H9 (cell line): ENCODE results near the gene FAM193A. TPM values are rescaled to one million over a fixed set of nuclear protein-coding genes. Genes with fewer than 3 reads are reported as not detected.

Source experiments
- DNase-seq: peaks from one replicate; pipeline ENCODE4 v3.0.0-alpha.2; 2017
- H2AFZ ChIP-seq: one replicate; pipeline ENCODE4 v1.6.1; 2013; ENCODE audit warnings: mild to moderate bottlenecking, low read length, control low read depth, moderate library complexity
- H2AK5ac ChIP-seq: 2 replicates; pipeline ENCODE4 v1.6.1; 2013; ENCODE audit warnings: low read length, control low read depth, mixed read lengths; ENCODE audit not compliant: insufficient read length
- H2BK120ac ChIP-seq: one replicate; pipeline ENCODE4 v1.6.1; 2013; ENCODE audit warnings: low read depth, mild to moderate bottlenecking, low read length, control low read depth, inconsistent platforms; ENCODE audit not compliant: poor library complexity, severe bottlenecking
- H2BK12ac ChIP-seq: 2 replicates; pipeline ENCODE4 v1.6.1; 2013; ENCODE audit warnings: low read length, control low read depth, mixed read lengths, low read depth; ENCODE audit not compliant: insufficient read length
- H2BK15ac ChIP-seq: 2 replicates; pipeline ENCODE4 v1.6.1; 2013; ENCODE audit warnings: low read depth, low read length, control low read depth
- H2BK20ac ChIP-seq: one replicate; pipeline ENCODE4 v1.6.1; 2013; ENCODE audit warnings: low read depth, mild to moderate bottlenecking, low read length, control low read depth, inconsistent platforms; ENCODE audit not compliant: poor library complexity, severe bottlenecking
- H2BK5ac ChIP-seq: 2 replicates; pipeline ENCODE4 v1.6.1; 2013; ENCODE audit warnings: low read length, control low read depth, mixed read lengths; ENCODE audit not compliant: insufficient read length
- H3K14ac ChIP-seq: 2 replicates; pipeline ENCODE4 v1.6.1; 2013; ENCODE audit warnings: low read length, control low read depth; ENCODE audit not compliant: insufficient read depth
- H3K18ac ChIP-seq: 2 replicates; pipeline ENCODE4 v1.6.1; 2013; ENCODE audit warnings: low read depth, mild to moderate bottlenecking, mixed read lengths, low read length, control low read depth; ENCODE audit not compliant: insufficient read length
- H3K23ac ChIP-seq: 2 replicates; pipeline ENCODE4 v1.6.1; 2013; ENCODE audit warnings: low read length, control low read depth, mixed read lengths, low read depth; ENCODE audit not compliant: insufficient read length
- H3K23me2 ChIP-seq: 2 replicates; pipeline ENCODE4 v1.6.1; 2013; ENCODE audit warnings: low read depth, mild to moderate bottlenecking, mixed read lengths, low read length, control low read depth; ENCODE audit not compliant: insufficient read length, poor library complexity, severe bottlenecking
- H3K27ac ChIP-seq: 2 replicates; pipeline ENCODE4 v1.5.1; 2013; ENCODE audit warnings: low read length, control low read depth, mixed read lengths, low read depth; ENCODE audit not compliant: insufficient read length
- H3K27me3 ChIP-seq: 2 replicates; pipeline ENCODE4 v1.6.1; 2013; ENCODE audit warnings: low read length, control low read depth, inconsistent platforms; ENCODE audit not compliant: insufficient read depth
- H3K4ac ChIP-seq: 2 replicates; pipeline ENCODE4 v1.6.1; 2013; ENCODE audit warnings: low read depth, mild to moderate bottlenecking, control low read depth, inconsistent platforms, low read length, moderate library complexity
- H3K4me1 ChIP-seq: 2 replicates; pipeline ENCODE4 v1.6.1; 2013; ENCODE audit warnings: low read length, control low read depth, inconsistent platforms; ENCODE audit not compliant: insufficient read depth
- H3K4me2 ChIP-seq: 2 replicates; pipeline ENCODE4 v1.6.1; 2013; ENCODE audit warnings: low read length, control low read depth, mixed read lengths; ENCODE audit not compliant: insufficient read length, insufficient read depth
- H3K56ac ChIP-seq: 2 replicates; pipeline ENCODE4 v1.6.1; 2013; ENCODE audit warnings: low read depth, mild to moderate bottlenecking, mixed read lengths, low read length, control low read depth; ENCODE audit not compliant: insufficient read length
- H3K79me1 ChIP-seq: 2 replicates; pipeline ENCODE4 v1.6.1; 2013; ENCODE audit warnings: low read depth, mild to moderate bottlenecking, moderate library complexity, low read length, control low read depth, inconsistent platforms; ENCODE audit not compliant: insufficient read depth, poor library complexity, severe bottlenecking
- H3K79me2 ChIP-seq: 2 replicates; pipeline ENCODE4 v1.6.1; 2013; ENCODE audit warnings: low read length, control low read depth, inconsistent platforms; ENCODE audit not compliant: insufficient read depth
- H3K9ac ChIP-seq: 2 replicates; pipeline ENCODE4 v1.6.1; 2013; ENCODE audit warnings: low read length, control low read depth, mixed read lengths; ENCODE audit not compliant: insufficient read length; ENCODE audit errors: extremely low read depth
- H3K9me3 ChIP-seq: one replicate; pipeline ENCODE4 v1.6.1; 2013; ENCODE audit warnings: low read depth, low read length, inconsistent platforms; ENCODE audit not compliant: control insufficient read depth
- H3T11ph ChIP-seq: one replicate; pipeline ENCODE4 v1.6.1; 2013; ENCODE audit warnings: mild to moderate bottlenecking, low read length, control low read depth, inconsistent platforms
- H4K20me1 ChIP-seq: one replicate; pipeline ENCODE4 v1.6.1; 2013; ENCODE audit not compliant: control insufficient read depth, insufficient read length, insufficient read depth
- H4K5ac ChIP-seq: 2 replicates; pipeline ENCODE4 v1.6.1; 2013; ENCODE audit warnings: low read depth, mild to moderate bottlenecking, mixed read lengths, low read length, control low read depth; ENCODE audit not compliant: insufficient read length
- H4K8ac ChIP-seq: replicated peaks from 2 replicates; pipeline ENCODE4 v1.6.1; 2013; ENCODE audit warnings: low read length, control low read depth, mixed read lengths, low read depth; ENCODE audit not compliant: insufficient read length
- H4K91ac ChIP-seq: 2 replicates; pipeline ENCODE4 v1.6.1; 2013; ENCODE audit warnings: low read depth, mild to moderate bottlenecking, moderate library complexity, mixed read lengths, low read length, control low read depth; ENCODE audit not compliant: insufficient read length
- H3K27ac Mint-ChIP-seq, 3 experiments: 2 replicates in 2 of 3; 3 replicates in 1 of 3; pipeline ENCODE4 v1.8.0; 2020 to 2021; ENCODE audit warnings: mixed read lengths in 3 of 3, mild to moderate bottlenecking in 1 of 3, moderate library complexity in 1 of 3
- H3K27me3 Mint-ChIP-seq: 2 replicates; pipeline ENCODE4 v1.8.0; 2021; ENCODE audit warnings: low read depth, mild to moderate bottlenecking, moderate library complexity, mixed read lengths
- H3K36me3 Mint-ChIP-seq, 3 experiments: 2 replicates in 2 of 3; 3 replicates in 1 of 3; pipeline ENCODE4 v1.8.0; 2020 to 2021; ENCODE audit warnings: low read depth in 3 of 3, mixed read lengths in 3 of 3; ENCODE audit not compliant: insufficient read depth in 1 of 3
- H3K4me1 Mint-ChIP-seq, 2 experiments: 2 replicates each; pipeline ENCODE4 v1.8.0; 2020; ENCODE audit warnings: mixed read lengths in 2 of 2
- H3K4me3 Mint-ChIP-seq, 2 experiments: 2 replicates in 1 of 2; 3 replicates in 1 of 2; pipeline ENCODE4 v1.8.0; 2020 to 2021; ENCODE audit warnings: mild to moderate bottlenecking in 2 of 2, mixed read lengths in 2 of 2, moderate library complexity in 1 of 2
- H3K9me3 Mint-ChIP-seq, 2 experiments: 2 replicates in 1 of 2; 3 replicates in 1 of 2; pipeline ENCODE4 v1.8.0; 2020; ENCODE audit warnings: mild to moderate bottlenecking in 2 of 2, mixed read lengths in 2 of 2, moderate library complexity in 1 of 2
- WGBS: extraction: QIAGEN DNeasy Blood & Tissue Kit; methylation state at CpG from one replicate; pipeline ENCODE4 v1.1.7; 2013; ENCODE audit warnings: missing lambda C conversion rate, low lambda C conversion rate, mixed read lengths; ENCODE audit not compliant: insufficient read length; ENCODE audit errors: extremely low coverage; 5-methylcytosine and 5-hydroxymethylcytosine counted together
- total RNA-seq: library from RNA; stranded (reverse); gene quantifications from 2 replicates; pipeline ENCODE4 v1.2.1, GENCODE V29; 2021
- TF ChIP-seq, protein P1 (sequence below): fragments of 200-600 bp; sonication (generic); conservative IDR thresholded peaks from 3 replicates; pipeline ENCODE4 v1.8.0; 2021; ENCODE audit warnings: antibody characterized with exemption, mild to moderate bottlenecking

Gene FAM193A
- total RNA-seq, 1 experiment from 2014 or later, result 36.9 TPM

DNA sequence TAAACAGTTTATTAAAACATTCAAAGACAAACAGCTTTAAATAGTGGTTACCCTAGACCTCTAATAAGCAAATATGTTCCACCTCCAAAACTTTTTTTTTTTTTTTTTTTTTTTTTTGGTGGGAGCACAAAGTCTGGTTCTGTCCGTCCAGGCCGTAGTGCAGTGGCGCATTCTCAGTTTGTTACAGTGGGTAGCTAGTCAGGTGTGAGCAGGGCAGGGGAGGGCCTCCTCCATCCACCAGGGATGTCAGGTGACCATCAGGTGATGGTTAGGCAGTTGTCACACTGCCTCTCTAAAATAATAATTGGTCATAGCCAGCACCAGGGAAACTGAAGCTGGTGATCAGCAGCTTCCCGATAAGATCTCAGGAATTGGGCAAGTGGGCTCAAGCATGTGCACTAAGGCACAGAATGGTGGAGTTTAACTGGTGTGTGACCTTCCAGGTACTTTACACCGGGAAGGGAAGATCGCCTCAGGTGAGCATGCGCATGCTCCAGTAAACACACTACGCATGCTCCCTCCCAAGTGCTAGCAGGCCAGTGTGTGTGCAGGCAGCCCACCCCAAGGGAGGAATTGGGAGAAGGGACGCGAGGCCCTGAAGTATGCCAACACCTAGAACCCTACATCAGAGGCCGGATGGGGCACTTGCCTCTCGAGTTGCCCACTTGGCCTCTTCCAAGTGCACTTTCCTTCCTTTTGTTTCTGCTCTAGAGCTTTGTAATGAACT lies 192.5 kb downstream of the FAM193A start:
- H4K20me1 ChIP-seq, result no peaks in the 10 kb centered on the region

More for the DNA sequence above, 192.5 kb downstream of the FAM193A start:
- H3K4me2 ChIP-seq, result no peak overlapping the region
- no peak overlapping the region for H3T11ph ChIP-seq
- no peaks in the 10 kb centered on the region for H3K9me3 ChIP-seq
- no peak overlapping the region for H3K9ac ChIP-seq
- no peak overlapping the region for H3K27ac ChIP-seq
- Mint-ChIP-seq H3K36me3 (peaks cover 14 to 42% (median 26%) of the 10 kb centered on the region in 3 experiments; a peak in 6 of 7 replicates), H3K4me3 (no peak overlapping the region), H3K27me3 (peaks cover 3% of the 10 kb centered on the region; the same call in 1 of the 2 replicates), H3K9me3 (no peaks in the 10 kb centered on the region), H3K4me1 (no peaks in the 10 kb centered on the region), H3K27ac (peak overlapping the region in 2 of 3 experiments; percentile 28 to 67; a peak in 1 of 7 replicates)
- no peak overlapping the region for H2AFZ ChIP-seq
- peak overlapping the region; percentile 35 for H2BK5ac ChIP-seq
- H2AK5ac ChIP-seq, result no peak overlapping the region
- no peak overlapping the region for H3K14ac ChIP-seq
- TF ChIP-seq, protein P1, sequence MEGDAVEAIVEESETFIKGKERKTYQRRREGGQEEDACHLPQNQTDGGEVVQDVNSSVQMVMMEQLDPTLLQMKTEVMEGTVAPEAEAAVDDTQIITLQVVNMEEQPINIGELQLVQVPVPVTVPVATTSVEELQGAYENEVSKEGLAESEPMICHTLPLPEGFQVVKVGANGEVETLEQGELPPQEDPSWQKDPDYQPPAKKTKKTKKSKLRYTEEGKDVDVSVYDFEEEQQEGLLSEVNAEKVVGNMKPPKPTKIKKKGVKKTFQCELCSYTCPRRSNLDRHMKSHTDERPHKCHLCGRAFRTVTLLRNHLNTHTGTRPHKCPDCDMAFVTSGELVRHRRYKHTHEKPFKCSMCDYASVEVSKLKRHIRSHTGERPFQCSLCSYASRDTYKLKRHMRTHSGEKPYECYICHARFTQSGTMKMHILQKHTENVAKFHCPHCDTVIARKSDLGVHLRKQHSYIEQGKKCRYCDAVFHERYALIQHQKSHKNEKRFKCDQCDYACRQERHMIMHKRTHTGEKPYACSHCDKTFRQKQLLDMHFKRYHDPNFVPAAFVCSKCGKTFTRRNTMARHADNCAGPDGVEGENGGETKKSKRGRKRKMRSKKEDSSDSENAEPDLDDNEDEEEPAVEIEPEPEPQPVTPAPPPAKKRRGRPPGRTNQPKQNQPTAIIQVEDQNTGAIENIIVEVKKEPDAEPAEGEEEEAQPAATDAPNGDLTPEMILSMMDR, result no peak
- no peak overlapping the region; the same call in 1 of the 2 replicates for H2BK15ac ChIP-seq
- no peaks in the 10 kb centered on the region for H3K4me1 ChIP-seq
- no peak overlapping the region for H2BK12ac ChIP-seq
- no peak for DNase-seq
- H4K8ac ChIP-seq, result no peak overlapping the region
- no peaks in the 10 kb centered on the region for H3K79me2 ChIP-seq
- H3K23me2 ChIP-seq, result no peaks in the 10 kb centered on the region
- no peak overlapping the region for H4K91ac ChIP-seq
- no peak overlapping the region for H2BK20ac ChIP-seq
- no peaks in the 10 kb centered on the region for H3K27me3 ChIP-seq
- no peak overlapping the region for H3K4ac ChIP-seq
- no peaks in the 10 kb centered on the region for H3K79me1 ChIP-seq
- H2BK120ac ChIP-seq, result no peak overlapping the region
- H3K18ac ChIP-seq, result no peak overlapping the region
- no peak overlapping the region for H3K56ac ChIP-seq
- WGBS, result no CpG with 5 or more reads among the region's 12 CpGs
- no peak overlapping the region for H3K23ac ChIP-seq
- H4K5ac ChIP-seq, result no peak overlapping the region
